GM12878 (cell line): ENCODE measurements around the gene YARS2. TPM values are rescaled to one million over a fixed set of nuclear protein-coding genes. Genes with fewer than 3 reads are reported as not detected.

Experiments used
- ATAC-seq: fragments of 200-7000 bp; cut with Tn5 transposase; 3 replicates; pipeline ENCODE4 v1.9.1; 2020; ENCODE audit warnings: mild to moderate bottlenecking, moderate library complexity
- BruUV-seq: library from RNA; stranded (reverse); fragments of 400-500 nt; replicated peaks from 2 replicates; lab custom pipeline; 2021; lab: Mats Ljungman, UMichigan
- CTCF ChIA-PET: fragments of 300-600 bp; sonication (Branson Sonifier 250); formaldehyde crosslinking; extraction: SDS; loops from one replicate; lab custom pipeline; 2021; ENCODE audit warnings: inconsistent platforms; lab: Yijun Ruan, JAX
- POLR2A ChIA-PET: fragments of 350-600 bp; formaldehyde crosslinking; extraction: SDS; loops from one replicate; lab custom pipeline; 2021; ENCODE audit warnings: inconsistent platforms; lab: Charles Lee
- RAD21 ChIA-PET: fragments of 300-600 bp; sonication (Branson Sonifier 250); formaldehyde crosslinking; loops from one replicate; lab custom pipeline; 2023; ENCODE audit warnings: antibody characterized with exemption; ENCODE audit not compliant: unreplicated experiment; lab: Charles Lee
- SMC1A ChIA-PET: fragments of 300-600 bp; sonication (Branson Sonifier 250); formaldehyde crosslinking; loops from one replicate; lab custom pipeline; 2023; ENCODE audit not compliant: unreplicated experiment, uncharacterized antibody; lab: Charles Lee
- DNase-seq: peaks from one replicate; pipeline ENCODE4 v3.0.0-alpha.2; 2011; ENCODE audit warnings: low read depth, low spot score
- FAIRE-seq: peaks from 3 replicates; lab custom pipeline; 2011; peaks lifted over from hg19 to GRCh38; lab: Jason Lieb, UNC
- H2AFZ ChIP-seq: 2 replicates; pipeline ENCODE4 v1.6.0; 2011; ENCODE audit warnings: low read depth, low read length, control low read depth; ENCODE audit not compliant: control insufficient read depth
- H3K27ac ChIP-seq: 2 replicates; pipeline ENCODE4 v1.5.1; 2011; ENCODE audit warnings: control low read depth; ENCODE audit not compliant: control insufficient read depth, insufficient read depth
- H3K27me3 ChIP-seq, 2 experiments: replicated peaks in 1 of 2; 2 replicates each; pipeline versions ENCODE4 v1.6.0 to v1.6.1; 2011; ENCODE audit warnings: low read length in 1 of 2; ENCODE audit not compliant: control insufficient read depth in 2 of 2, insufficient read depth in 2 of 2
- H3K36me3 ChIP-seq, 2 experiments: 2 replicates each; pipeline ENCODE4 v1.5.1; 2011; ENCODE audit warnings: low read length in 1 of 2; ENCODE audit not compliant: control insufficient read depth in 2 of 2, insufficient read depth in 2 of 2
- H3K4me1 ChIP-seq: 2 replicates; pipeline ENCODE4 v1.6.1; 2011; ENCODE audit warnings: mild to moderate bottlenecking, low read length, moderate library complexity, mixed read lengths; ENCODE audit not compliant: control insufficient read depth, insufficient read depth
- H3K4me2 ChIP-seq: 2 replicates; pipeline ENCODE4 v1.6.0; 2011; ENCODE audit warnings: control low read depth; ENCODE audit not compliant: control insufficient read depth, insufficient read depth
- H3K4me3 ChIP-seq: fragments of 200-600 bp; sonication (generic); 2 replicates; pipeline ENCODE4 v1.5.1; 2016
- H3K79me2 ChIP-seq: 2 replicates; pipeline ENCODE4 v1.6.0; 2011; ENCODE audit warnings: low read length; ENCODE audit not compliant: control insufficient read depth, insufficient read depth
- H3K9ac ChIP-seq: 2 replicates; pipeline ENCODE4 v1.8.0; 2011; ENCODE audit warnings: low read length, control low read depth, mixed read lengths; ENCODE audit not compliant: control insufficient read depth, insufficient read depth
- H3K9me3 ChIP-seq: replicated peaks from 3 replicates; pipeline ENCODE4 v1.5.1; 2011; ENCODE audit warnings: mild to moderate bottlenecking, low read length; ENCODE audit not compliant: control insufficient read depth, insufficient read depth
- H4K20me1 ChIP-seq: 2 replicates; pipeline ENCODE4 v1.6.0; 2011; ENCODE audit not compliant: control insufficient read depth, insufficient read depth
- ATF2 ChIP-seq: IDR thresholded peaks from 2 replicates; pipeline ENCODE4 v1.6.1; 2012; ENCODE audit warnings: low read length, inconsistent platforms
- IRF5 ChIP-seq: fragments of 450-650 bp; IDR thresholded peaks from 2 replicates; pipeline ENCODE4 v1.6.1; 2017; ENCODE audit warnings: borderline replicate concordance
- SIN3A ChIP-seq: IDR thresholded peaks from 2 replicates; pipeline ENCODE4 v1.6.1; 2012; ENCODE audit warnings: low read depth, low read length, improper control_type of control experiment
- SMC3 ChIP-seq: IDR thresholded peaks from 2 replicates; pipeline ENCODE4 v1.6.1; 2011; ENCODE audit warnings: low read length, improper control_type of control experiment, borderline replicate concordance
- ZNF207 ChIP-seq: fragments of 450-650 bp; IDR thresholded peaks from 2 replicates; pipeline ENCODE4 v1.6.1; 2014; ENCODE audit warnings: antibody characterized with exemption, mild to moderate bottlenecking, borderline replicate concordance
- WGBS: methylation state at CpG from one replicate; pipeline ENCODE4 v1.1.6; 2016; ENCODE audit warnings: low lambda C conversion rate; ENCODE audit not compliant: insufficient replicate concordance, insufficient coverage; ENCODE audit errors: missing lambda C conversion rate; 5-methylcytosine and 5-hydroxymethylcytosine counted together
- in situ Hi-C: fragments of 300-500 bp; cut with MboI; formaldehyde crosslinking; loops from 9 replicates; pipeline ENCODE4 v1.14.3; 2018; ENCODE audit warnings: mixed read lengths
- intact Hi-C: fragments of 100-400 bp; cut with micrococcal nuclease; formaldehyde crosslinking; loops from one replicate; pipeline ENCODE4 v1.14.2; 2022; ENCODE audit not compliant: unreplicated experiment
- polyA plus RNA-seq, 11 experiments: library from polyadenylated mRNA; depleted of rRNA in 4 of 11; unstranded in 6 of 11; stranded (reverse) in 5 of 11; fragments of >200 nt; fragmentation: Nextera tagmentation in 4 of 11; fragmentation: Illumina TruSeq in 1 of 11; extraction: Ambion mirVana in 4 of 11; extraction: Trizol in 1 of 11; gene quantifications; 1 replicate in 1 of 11; 2 replicates in 10 of 11; pipeline versions ENCODE4 v1.2.1 to v1.2.3, GENCODE V29; 2011 to 2016; ENCODE audit warnings: inconsistent platforms in 2 of 11, missing spikeins in 2 of 11, low read depth in 1 of 11
- total RNA-seq, 4 experiments: library from RNA; depleted of rRNA in 3 of 4; stranded (reverse); fragments of >200 nt in 3 of 4; fragmentation: Illumina TruSeq in 1 of 4; extraction: Trizol in 1 of 4; gene quantifications; 2 replicates each; pipeline versions ENCODE4 v1.2.1 to v1.2.3, GENCODE V29; 2013 to 2021

The YARS2 gene
- total and polyA plus RNA-seq, 10 of the 15 experiments (the other 5 are each of a cell fraction or from before 2014, with no cell fraction given) = 13.4 to 46.7 (median 29.6) TPM

GRCh38 chr12:32757157-32757556, 1.5 kb upstream of the YARS2 start (continued):
- no peak for TF ChIP-seq IRF5
- TF ChIP-seq ZNF207 = no peak
- no peak for TF ChIP-seq SMC3

- SMC1A ChIA-PET = interaction anchor here (0.7 to 4.9 kb wide), 26 partner anchors 12 to 1279 kb away, joined by 3 to 67 read pairs (median 6); partner anchors contain the start of genes ALG10 and DNM1L
- no peak for TF ChIP-seq SIN3A
- TF ChIP-seq ATF2 = 0 out of 2 replicates have a peak, but pooled peaks have one; percentile 2
- TF ChIP-seq, all 136 proteins: peak for 1
- Histone ChIP-seq H3K9me3 (no peaks in the 10 kb centered on the region), H3K4me3 (no peak overlapping the region), H3K36me3 (peaks cover 0 to 4% of the 10 kb centered on the region in 2 experiments; a peak in 1 of 4 replicates), H3K4me2 (peak overlapping the region; percentile 59), H4K20me1 (no peaks in the 10 kb centered on the region), H2AFZ (peak overlapping the region; percentile 84), H3K79me2 (peaks cover 22% of the 10 kb centered on the region), H3K4me1 (no peaks in the 10 kb centered on the region), H3K9ac (no peak overlapping the region), H3K27ac (no peak overlapping the region; the same call in 1 of the 2 replicates), H3K27me3 (no peaks in the 10 kb centered on the region)
- FAIRE-seq (no peak), ATAC-seq (no peak), DNase-seq (no peak)
- no TSS peak for BruUV-seq
- in situ Hi-C loops = loop anchor here (5.0 to 25.0 kb wide), 4 partner anchors 156 to 1606 kb away; partner anchors contain the start of gene ALG10
- CTCF ChIA-PET = interaction anchor here (0.6 to 5.0 kb wide), 35 partner anchors 11 to 1271 kb away, joined by 3 to 110 read pairs (median 8); partner anchors contain the start of genes ALG10 and DNM1L
- 22% methylated on average over 8 of the region's 8 CpGs for WGBS
- RAD21 ChIA-PET = interaction anchor here (0.6 to 4.8 kb wide), 25 partner anchors 15 to 1279 kb away, joined by 3 to 82 read pairs (median 6); partner anchors contain the start of genes ALG10, DNM1L and ETFBKMT
- intact Hi-C loops = loop anchor here (1.0 to 10.0 kb wide), 3 partner anchors 163 to 1266 kb away; partner anchors contain the start of gene ALG10
- POLR2A ChIA-PET = interaction anchor here (0.5 to 1.6 kb wide), 4 partner anchors 14 to 1266 kb away, joined by 4 to 21 read pairs (median 6); partner anchors contain the start of gene ALG10
These were observed 874 bp upstream of the YARS2 start for GRCh38 chr12:32756476-32757066.
